Naive thymus-derived CD8-positive, alpha-beta T cell (primary cell): Measurements from ENCODE around the gene SPAST. TPM values are rescaled to one million over a fixed set of nuclear protein-coding genes. Genes with fewer than 3 reads are reported as not detected.
A peak's percentile ranks its signal among the peaks of the same experiment; 100 is the strongest.
"Not testable (repeated sequence)": the region's sequence is repeated elsewhere in the genome, so short reads cannot be mapped to it uniquely, and the experiment has no call there.

Source experiments
- ATAC-seq, 2 donors: fragments of 150-1000 bp; cut with Tn5 transposase in 1 of 2; sonication (Bioruptor Pico), chemical (Tn5 transposase) in 1 of 2; 1 replicate in 1 of 2; 2 replicates in 1 of 2; pipeline ENCODE4 v1.10.0; 2021; ENCODE audit warnings: mild to moderate bottlenecking in 2 of 2, moderate library complexity in 2 of 2
- POLR2A ChIA-PET: fragments of 350-600 bp; sonication (Branson Sonifier 250); formaldehyde crosslinking; loops from one replicate; lab custom pipeline; 2021; ENCODE audit warnings: antibody characterized with exemption; lab: Charles Lee
- DNase-seq, 10 donors: peaks; one replicate each; pipeline versions ENCODE4 v3.0.0 to v3.0.0-alpha.2; 2020 to 2022
- H3K27ac Mint-ChIP-seq, 10 donors: one replicate each; pipeline ENCODE4 v1.8.0; 2020 to 2022; ENCODE audit warnings: mild to moderate bottlenecking in 10 of 10, mixed read lengths in 10 of 10, moderate library complexity in 4 of 10, inconsistent platforms in 1 of 10
- H3K27me3 Mint-ChIP-seq, 5 donors: one replicate each; pipeline ENCODE4 v1.8.0; 2021 to 2022; ENCODE audit warnings: mixed read lengths in 5 of 5
- H3K36me3 Mint-ChIP-seq, 3 donors: one replicate each; pipeline ENCODE4 v1.8.0; 2020 to 2022; ENCODE audit warnings: mixed read lengths in 3 of 3, mild to moderate bottlenecking in 2 of 3, inconsistent platforms in 1 of 3
- H3K4me1 Mint-ChIP-seq, 4 donors: one replicate each; pipeline ENCODE4 v1.8.0; 2021 to 2022; ENCODE audit warnings: mixed read lengths in 4 of 4
- H3K4me3 Mint-ChIP-seq, 10 donors: one replicate each; pipeline ENCODE4 v1.8.0; 2020 to 2022; ENCODE audit warnings: mild to moderate bottlenecking in 10 of 10, mixed read lengths in 10 of 10, moderate library complexity in 6 of 10, inconsistent platforms in 1 of 10
- H3K9me3 Mint-ChIP-seq, 9 donors: one replicate each; pipeline ENCODE4 v1.8.0; 2020 to 2022; ENCODE audit warnings: mixed read lengths in 9 of 9, mild to moderate bottlenecking in 3 of 9, inconsistent platforms in 1 of 9, moderate library complexity in 1 of 9
- polyA plus RNA-seq, 3 donors: library from polyadenylated mRNA; unstranded; fragments of 300-500 nt; fragmentation: Illumina TruSeq; gene quantifications; one replicate each; pipeline ENCODE4 v1.2.3, GENCODE V29; 2021
- total RNA-seq, 8 experiments: library from RNA in 2 of 8; stranded (reverse) in 2 of 8; gene quantifications; one replicate each; pipeline ENCODE4 v1.2.3 and lab custom pipeline; 2021 to 2026

SPAST gene
- total and polyA plus RNA-seq, 5 experiments from 2014 or later, result 6.8 to 24.9 (median 9.7) TPM

GRCh38 chr2:32135409-32135808 is 72.1 kb downstream of the SPAST start:
- Mint-ChIP-seq H3K27me3 (no peaks in the 10 kb centered on the region), H3K4me1 (peaks cover 0 to 1% (median 0%) of the 10 kb centered on the region in 4 donors), H3K36me3 (peaks cover 0 to 76% (median 8%) of the 10 kb centered on the region in 3 donors), H3K4me3 (no peak overlapping the region), H3K9me3 (no peaks in the 10 kb centered on the region), H3K27ac (peak overlapping the region in 3 of 10 donors; percentile 29 to 60 (median 53))
- POLR2A ChIA-PET, result no interaction called here
- ATAC-seq (peak in 1 of 2 donors; percentile 32), DNase-seq (peak in 3 of 10 donors; percentile 10 to 29 (median 15))

GRCh38 chr2:32136097-32136496 is 72.7 kb downstream of the SPAST start:
- peaks cover 0 to 75% (median 8%) of the 10 kb centered on the region in 3 donors for H3K36me3 Mint-ChIP-seq
- POLR2A ChIA-PET, result no interaction called here

DNA sequence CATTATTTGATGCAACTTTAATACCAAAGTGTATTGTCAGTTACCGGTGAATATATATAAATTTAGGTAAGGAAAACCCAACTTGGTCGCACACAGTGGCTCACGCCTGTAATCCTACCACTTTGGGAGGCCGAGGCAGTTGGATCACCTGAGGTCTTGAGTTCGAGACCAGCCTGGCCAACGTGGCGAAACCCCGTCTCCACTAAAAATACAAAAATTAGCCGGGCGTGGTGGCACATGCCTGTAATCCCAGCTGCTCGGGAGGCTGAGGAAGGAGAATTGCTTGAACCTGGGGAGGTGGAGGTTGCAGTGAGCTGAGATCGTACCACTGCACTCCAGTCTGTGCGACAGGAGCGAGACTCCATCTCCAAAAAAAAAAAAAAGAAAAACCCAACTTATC is 88.2 kb downstream of the SPAST start:
- H3K27ac Mint-ChIP-seq, H3K4me3 Mint-ChIP-seq, H3K9me3 Mint-ChIP-seq, DNase-seq, H3K27me3 Mint-ChIP-seq, ATAC-seq, H3K4me1 Mint-ChIP-seq, POLR2A ChIA-PET: not testable (repeated sequence)
- H3K36me3 Mint-ChIP-seq, result peaks cover 0 to 59% (median 21%) of the 10 kb centered on the region in 3 donors

More at GRCh38 chr2:32136097-32136496, 72.7 kb downstream of the SPAST start:
- peaks cover 0 to 1% (median 0%) of the 10 kb centered on the region in 4 donors for H3K4me1 Mint-ChIP-seq
- peak overlapping the region in 2 of 10 donors; percentile 13 to 20 for H3K27ac Mint-ChIP-seq
- no peaks in the 10 kb centered on the region for H3K27me3 Mint-ChIP-seq
- no peak for DNase-seq
- H3K4me3 Mint-ChIP-seq, result no peak overlapping the region
- no peak for ATAC-seq
- no peaks in the 10 kb centered on the region for H3K9me3 Mint-ChIP-seq

GRCh38 chr2:32159678-32160077 is 96.3 kb downstream of the SPAST start:
- POLR2A ChIA-PET, result no interaction called here
- H3K27ac Mint-ChIP-seq, result no peak overlapping the region

DNA sequence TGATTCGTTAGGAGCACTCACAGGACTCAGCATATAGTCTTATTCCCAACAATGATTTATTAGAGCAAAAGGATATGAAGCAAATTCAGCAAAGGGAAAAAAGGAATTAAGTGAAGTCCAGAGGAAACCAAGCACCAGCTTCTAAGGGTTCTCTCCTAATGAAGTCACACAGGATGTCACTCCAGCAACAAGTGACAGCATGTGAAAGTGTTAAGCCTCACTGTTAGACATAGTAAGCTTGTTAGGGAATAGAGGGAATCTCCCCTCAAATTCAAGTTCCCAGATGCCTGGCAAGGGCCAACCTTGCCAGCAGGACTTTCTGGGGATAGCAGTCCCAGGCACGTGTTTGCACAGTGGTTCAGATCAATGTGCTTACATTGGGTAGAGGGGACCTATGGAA is 97.9 kb downstream of the SPAST start:
- no peak for ATAC-seq
- H3K9me3 Mint-ChIP-seq, result no peaks in the 10 kb centered on the region
- POLR2A ChIA-PET, result interaction anchor here (0.6 kb wide), 1 partner anchor 168 kb away, joined by 3 read pairs; no protein-coding TSS in a partner anchor
- peaks cover 0 to 7% (median 4%) of the 10 kb centered on the region in 3 donors for H3K36me3 Mint-ChIP-seq
- no peaks in the 10 kb centered on the region for H3K27me3 Mint-ChIP-seq
- H3K4me3 Mint-ChIP-seq, result no peak overlapping the region
- peak overlapping the region in 2 of 10 donors; percentile 21 to 36 for H3K27ac Mint-ChIP-seq
- peaks cover 5 to 18% (median 15%) of the 10 kb centered on the region in 4 donors for H3K4me1 Mint-ChIP-seq
- no peak for DNase-seq

More at GRCh38 chr2:32159678-32160077, 96.3 kb downstream of the SPAST start:
- no peaks in the 10 kb centered on the region for H3K27me3 Mint-ChIP-seq
- no peak overlapping the region for H3K4me3 Mint-ChIP-seq
- ATAC-seq, result no peak
- no peak for DNase-seq
- H3K36me3 Mint-ChIP-seq, result peaks cover 0 to 21% (median 10%) of the 10 kb centered on the region in 3 donors
- H3K4me1 Mint-ChIP-seq, result peaks cover 0 to 6% (median 3%) of the 10 kb centered on the region in 4 donors
- H3K9me3 Mint-ChIP-seq, result no peaks in the 10 kb centered on the region

DNA sequence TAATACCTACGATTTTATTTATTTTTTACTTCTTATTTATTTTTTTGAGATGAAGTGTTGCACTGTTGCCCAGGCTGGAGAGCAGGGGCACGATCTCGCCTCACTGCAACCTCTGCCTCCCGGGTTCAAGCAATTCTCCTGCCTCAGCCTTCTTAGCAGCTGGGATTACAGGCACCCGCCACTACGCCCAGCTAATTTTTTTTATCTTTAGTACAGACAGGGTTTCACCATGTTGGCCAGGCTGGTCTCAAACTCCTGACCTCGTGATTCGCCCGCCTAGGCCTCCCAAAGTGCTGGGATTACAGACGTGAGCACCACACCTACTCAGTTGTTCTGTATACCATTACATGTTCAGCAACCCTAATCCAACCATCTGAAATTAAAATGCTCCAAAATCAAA is 100.9 kb downstream of the SPAST start:
- peaks cover 14 to 35% (median 34%) of the 10 kb centered on the region in 4 donors for H3K4me1 Mint-ChIP-seq
- H3K27ac Mint-ChIP-seq, result peak overlapping the region in 1 of 10 donors; percentile 40
- POLR2A ChIA-PET, H3K9me3 Mint-ChIP-seq, H3K36me3 Mint-ChIP-seq, H3K27me3 Mint-ChIP-seq, DNase-seq, ATAC-seq: not testable (repeated sequence)
- H3K4me3 Mint-ChIP-seq, result peak overlapping the region; percentile 2 to 99 (median 94)

GRCh38 chr2:32165027-32165347 is 101.6 kb downstream of the SPAST start:
- ATAC-seq, H3K27me3 Mint-ChIP-seq, H3K9me3 Mint-ChIP-seq, DNase-seq, H3K36me3 Mint-ChIP-seq: not testable (repeated sequence)
- POLR2A ChIA-PET, result interaction anchor here (0.9 to 1.7 kb wide), 4 partner anchors 101 to 154 kb away, joined by 3 to 12 read pairs (median 4); partner anchors contain the start of genes DPY30, MEMO1 and SPAST
- peaks cover 14 to 35% (median 34%) of the 10 kb centered on the region in 4 donors for H3K4me1 Mint-ChIP-seq
- H3K4me3 Mint-ChIP-seq, result peak overlapping the region; percentile 92 to 99 (median 98)
- peak overlapping the region; percentile 91 to 99 (median 97) for H3K27ac Mint-ChIP-seq

DNA sequence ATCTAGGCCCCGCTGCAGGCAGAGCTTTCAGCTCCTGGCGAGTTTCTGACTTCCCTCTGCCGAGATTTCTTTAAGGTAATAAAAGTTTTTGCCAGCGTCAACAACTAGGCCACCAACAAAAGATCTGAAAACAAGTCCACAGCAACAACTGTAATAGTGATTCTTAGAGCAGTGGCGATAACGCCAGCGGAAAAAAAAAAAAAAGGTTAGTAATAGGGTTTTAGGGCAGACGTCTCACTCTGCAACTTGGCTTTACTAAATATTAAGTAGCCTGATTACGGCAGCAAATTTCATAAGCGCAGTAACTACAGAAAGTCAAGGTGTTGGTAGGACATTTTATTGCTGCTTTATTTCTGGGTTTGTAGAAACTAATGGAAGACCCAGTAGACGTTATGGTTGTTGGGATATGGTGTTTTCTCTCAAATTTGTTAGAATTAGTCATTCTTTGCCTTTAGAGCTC is 102.8 kb downstream of the SPAST start:
- ATAC-seq (no peak), DNase-seq (peak in 1 of 10 donors; percentile 1)
- H3K27ac Mint-ChIP-seq, result peak overlapping the region; percentile 91 to 99 (median 97)
- POLR2A ChIA-PET, result interaction anchor here (0.6 to 1.7 kb wide), 9 partner anchors 8 to 189 kb away, joined by 3 to 12 read pairs (median 4); partner anchors contain the start of genes DPY30, MEMO1 and SPAST
- peak overlapping the region; percentile 92 to 99 (median 98) for H3K4me3 Mint-ChIP-seq
- H3K4me1 Mint-ChIP-seq, result peaks cover 16 to 40% (median 36%) of the 10 kb centered on the region in 4 donors
- no peaks in the 10 kb centered on the region for H3K27me3 Mint-ChIP-seq
- peaks cover 0 to 2% (median 0%) of the 10 kb centered on the region in 3 donors for H3K36me3 Mint-ChIP-seq
- H3K9me3 Mint-ChIP-seq, result no peaks in the 10 kb centered on the region

- H3K4me3 Mint-ChIP-seq, result no peak overlapping the region
- ATAC-seq (no peak), DNase-seq (no peak)
- POLR2A ChIA-PET, result no interaction called here
- no peaks in the 10 kb centered on the region for H3K9me3 Mint-ChIP-seq
- H3K36me3 Mint-ChIP-seq, result peaks cover 4 to 25% (median 5%) of the 10 kb centered on the region in 3 donors
- H3K4me1 Mint-ChIP-seq, result peaks cover 25 to 54% (median 48%) of the 10 kb centered on the region in 4 donors
- no peaks in the 10 kb centered on the region for H3K27me3 Mint-ChIP-seq
- H3K27ac Mint-ChIP-seq, result peak overlapping the region in 2 of 10 donors; percentile 16 to 44
Measured at GRCh38 chr2:32168513-32168912, 105.2 kb downstream of the SPAST start.

DNA sequence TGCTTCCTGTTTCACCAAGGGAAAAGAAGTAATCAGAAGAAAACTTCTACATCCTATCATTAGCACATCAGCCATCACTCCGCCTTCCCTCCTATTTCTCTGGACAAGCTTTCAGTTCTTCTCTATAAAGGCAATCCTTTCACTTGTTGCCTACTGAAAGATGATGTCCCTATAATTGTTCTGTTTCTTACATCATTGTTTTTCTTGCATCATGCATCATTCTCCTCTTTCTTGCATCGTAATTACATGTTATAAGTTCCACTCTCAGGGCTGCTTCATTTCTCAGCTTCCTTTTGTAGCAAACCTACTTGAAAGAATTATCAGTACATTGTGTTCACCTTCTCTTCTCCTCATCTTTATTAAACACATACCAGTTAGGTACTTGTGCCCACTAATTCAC is 109.5 kb downstream of the SPAST start:
- Mint-ChIP-seq H3K9me3 (no peaks in the 10 kb centered on the region), H3K4me1 (peaks cover 15 to 29% (median 18%) of the 10 kb centered on the region in 4 donors), H3K27ac (peak overlapping the region in 4 of 10 donors; percentile 12 to 35 (median 26)), H3K4me3 (no peak overlapping the region), H3K36me3 (peaks cover 9 to 58% (median 20%) of the 10 kb centered on the region in 3 donors), H3K27me3 (no peaks in the 10 kb centered on the region)
- ATAC-seq (no peak), DNase-seq (no peak)
- POLR2A ChIA-PET, result no interaction called here

DNA sequence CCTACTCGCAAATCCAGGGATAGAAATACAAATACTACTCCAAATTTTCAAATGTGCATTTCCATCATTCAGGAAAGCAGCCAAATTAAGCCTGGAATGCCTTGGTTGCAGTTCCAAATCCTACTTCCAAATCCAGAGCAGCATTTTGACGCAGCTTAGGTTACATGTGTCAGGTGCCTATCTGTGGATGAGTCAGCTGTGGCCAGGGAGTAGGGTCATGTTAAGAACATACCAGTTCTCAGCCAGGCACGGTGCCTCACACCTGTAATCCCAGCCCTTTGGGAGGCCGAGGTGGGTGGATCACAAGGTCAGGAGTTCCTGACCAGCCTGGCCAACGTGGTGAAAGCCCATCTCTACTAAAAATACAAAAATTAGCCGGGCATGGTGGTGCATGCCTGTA is 119.3 kb downstream of the SPAST start:
- POLR2A ChIA-PET, result no interaction called here
- no peaks in the 10 kb centered on the region for H3K27me3 Mint-ChIP-seq
- peaks cover 0 to 3% (median under 1%) of the 10 kb centered on the region in 4 donors for H3K4me1 Mint-ChIP-seq
- no peak overlapping the region for H3K4me3 Mint-ChIP-seq
- H3K36me3 Mint-ChIP-seq, result peaks cover 0 to 66% (median 8%) of the 10 kb centered on the region in 3 donors
- no peak overlapping the region for H3K27ac Mint-ChIP-seq
- ATAC-seq (no peak), DNase-seq (no peak)
- no peaks in the 10 kb centered on the region for H3K9me3 Mint-ChIP-seq

DNA sequence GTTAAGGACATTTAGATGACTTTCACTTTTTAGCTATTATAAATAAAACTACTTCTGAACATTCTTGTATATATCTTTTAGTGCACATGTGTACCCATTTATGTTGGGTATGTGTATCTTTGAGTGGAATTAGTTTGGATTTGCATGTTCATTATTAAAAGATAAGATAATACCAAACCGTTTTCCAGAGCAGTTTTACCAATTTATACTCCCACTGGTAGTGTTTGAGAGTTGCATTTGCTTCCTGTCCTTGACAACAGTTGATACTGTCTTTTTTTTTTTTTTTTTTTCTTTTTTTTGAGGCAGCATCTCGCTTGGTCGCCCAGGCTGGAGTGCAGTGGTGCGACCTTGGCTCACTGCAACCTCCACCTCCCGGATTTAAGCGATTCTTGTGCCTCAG is 125.7 kb downstream of the SPAST start:
- H3K36me3 Mint-ChIP-seq, result peaks cover 0 to 64% (median 12%) of the 10 kb centered on the region in 3 donors
- no peak overlapping the region for H3K4me3 Mint-ChIP-seq
- peak overlapping the region in 1 of 10 donors; percentile 41 for H3K27ac Mint-ChIP-seq
- H3K4me1 Mint-ChIP-seq, result peaks cover 0 to 13% (median 6%) of the 10 kb centered on the region in 4 donors
- no peaks in the 10 kb centered on the region for H3K9me3 Mint-ChIP-seq
- POLR2A ChIA-PET, result interaction anchor here (0.7 kb wide), 1 partner anchor 1961 kb away, joined by 4 read pairs; no protein-coding TSS in a partner anchor
- H3K27me3 Mint-ChIP-seq, result no peaks in the 10 kb centered on the region
- DNase-seq, result no peak
- no peak for ATAC-seq

GRCh38 chr2:32192418-32192817 is 129.1 kb downstream of the SPAST start:
- H3K4me3 Mint-ChIP-seq, result no peak overlapping the region
- H3K36me3 Mint-ChIP-seq, result peaks cover 0 to 58% (median 12%) of the 10 kb centered on the region in 3 donors
- no peak for ATAC-seq
- POLR2A ChIA-PET, result interaction anchor here (0.5 kb wide), 1 partner anchor 10 kb away, joined by 5 read pairs; no protein-coding TSS in a partner anchor
- no peaks in the 10 kb centered on the region for H3K27me3 Mint-ChIP-seq
- no peak for DNase-seq
- peak overlapping the region in 1 of 10 donors; percentile 46 for H3K27ac Mint-ChIP-seq
- peaks cover 0 to 11% (median 6%) of the 10 kb centered on the region in 4 donors for H3K4me1 Mint-ChIP-seq
- H3K9me3 Mint-ChIP-seq, result no peaks in the 10 kb centered on the region
